GM19099 (cell line): ENCODE results near the gene TERC.

ENCODE experiments used
- POLR2A ChIP-seq: IDR thresholded peaks from 3 replicates; pipeline ENCODE4 v1.6.1; 2011; ENCODE audit warnings: low read depth; ENCODE audit not compliant: insufficient read length; ENCODE audit errors: extremely low read depth

The TERC gene

GRCh38 chr3:169764882-169765612 lies at the start of gene TERC:
TERC (minus strand) TSS chr3:169765060.
- TF ChIP-seq POLR2A = peak; percentile 95

DNA sequence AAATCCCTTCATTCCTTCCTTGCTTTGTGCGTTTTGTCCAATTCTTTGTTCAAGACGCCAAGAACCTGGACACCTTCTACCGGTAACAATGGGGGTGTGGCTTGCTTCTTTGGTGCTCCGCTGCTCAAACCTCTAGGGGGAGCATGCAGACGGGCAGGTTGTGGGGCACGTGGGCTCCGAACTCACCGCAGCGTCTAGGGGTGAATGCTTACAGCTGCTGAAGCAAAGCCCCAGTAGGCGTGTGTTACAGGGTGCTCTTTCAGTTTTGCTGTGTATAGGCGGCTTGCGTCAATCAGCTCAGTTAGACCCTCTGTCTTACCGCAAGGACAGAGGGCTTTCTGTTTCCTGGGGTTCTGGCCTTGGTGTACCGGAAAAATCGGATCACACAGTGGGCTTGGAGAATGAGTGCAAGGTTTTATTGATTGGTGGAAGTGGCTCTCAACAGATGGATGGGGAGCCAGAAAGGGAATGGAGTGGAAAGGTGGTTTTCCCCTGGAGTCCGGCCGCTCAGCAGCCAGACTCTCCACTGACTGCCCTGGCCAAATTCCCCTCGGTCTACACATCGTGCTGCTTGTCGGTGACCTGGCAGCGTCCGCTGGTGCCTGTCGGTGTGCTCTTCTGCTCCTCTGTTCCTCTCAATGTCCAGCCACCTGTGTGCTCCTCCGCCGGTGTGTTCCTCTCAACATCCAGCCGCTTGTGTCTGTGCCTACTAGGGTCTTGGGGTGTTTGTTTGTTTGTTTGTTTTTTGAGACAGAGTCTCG lies 49.1 kb upstream of the TERC start:
- TF ChIP-seq POLR2A = peak; percentile 47

- TF ChIP-seq POLR2A = no peak
Measured at GRCh38 chr3:169813278-169813677, 48.4 kb upstream of the TERC start.

DNA sequence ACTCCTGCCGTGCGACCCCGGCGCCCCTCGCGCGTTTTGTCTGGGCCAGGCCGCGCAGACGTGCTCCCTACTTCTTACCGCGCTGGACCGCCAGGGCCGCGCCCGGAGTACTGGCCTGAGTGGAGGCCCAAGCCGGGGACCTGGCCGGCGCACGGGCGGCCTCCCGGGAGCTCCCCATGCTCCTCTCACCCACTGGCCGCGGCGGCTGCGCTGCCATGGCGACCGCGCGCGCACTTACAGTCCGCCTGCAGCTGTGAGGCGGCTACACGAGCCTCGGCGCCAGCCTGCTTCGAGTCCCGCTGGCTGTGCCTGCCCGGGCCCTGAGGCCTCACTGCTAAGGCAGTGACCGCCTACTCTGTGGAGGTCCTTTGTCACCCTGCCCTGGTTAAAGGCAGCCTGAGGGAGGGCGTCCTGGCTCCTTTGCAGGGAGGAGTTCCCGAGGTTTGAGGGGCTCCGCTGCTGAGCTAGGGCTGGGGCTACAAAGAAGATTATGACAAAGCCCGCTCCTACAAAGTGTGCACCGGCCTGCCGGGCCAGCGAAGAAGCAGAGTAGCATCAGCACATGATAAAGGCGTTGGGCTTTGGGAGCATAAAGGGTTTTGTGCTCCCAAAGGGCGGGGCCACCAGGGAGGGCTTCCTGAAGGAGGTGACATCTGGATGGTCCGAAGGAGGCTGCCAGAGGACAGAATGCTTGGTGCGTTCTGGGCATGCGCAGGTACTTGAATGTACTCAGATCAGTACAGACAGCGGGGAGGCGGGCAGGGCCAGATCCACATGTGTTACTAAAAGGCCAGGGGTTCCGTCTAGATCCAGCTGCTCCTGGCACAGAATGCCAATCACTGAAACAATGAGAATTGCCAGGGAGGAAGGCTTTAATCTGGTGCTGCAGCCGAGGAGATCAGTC lies 47.7 kb upstream of the TERC start, which contains the start of the genes LRRC34 and LRRIQ4:
Gene LRRC34, minus strand, starts transcription at position 573 of the 904 bp plus-strand sequence. Its CDS starts 356 bp downstream, at position 217.
Gene LRRIQ4, plus strand, starts transcription at position 539 of the 904 bp plus-strand sequence. CDS start 9,052 bp downstream, outside the sequence.
- TF ChIP-seq POLR2A = peak; percentile 33

DNA sequence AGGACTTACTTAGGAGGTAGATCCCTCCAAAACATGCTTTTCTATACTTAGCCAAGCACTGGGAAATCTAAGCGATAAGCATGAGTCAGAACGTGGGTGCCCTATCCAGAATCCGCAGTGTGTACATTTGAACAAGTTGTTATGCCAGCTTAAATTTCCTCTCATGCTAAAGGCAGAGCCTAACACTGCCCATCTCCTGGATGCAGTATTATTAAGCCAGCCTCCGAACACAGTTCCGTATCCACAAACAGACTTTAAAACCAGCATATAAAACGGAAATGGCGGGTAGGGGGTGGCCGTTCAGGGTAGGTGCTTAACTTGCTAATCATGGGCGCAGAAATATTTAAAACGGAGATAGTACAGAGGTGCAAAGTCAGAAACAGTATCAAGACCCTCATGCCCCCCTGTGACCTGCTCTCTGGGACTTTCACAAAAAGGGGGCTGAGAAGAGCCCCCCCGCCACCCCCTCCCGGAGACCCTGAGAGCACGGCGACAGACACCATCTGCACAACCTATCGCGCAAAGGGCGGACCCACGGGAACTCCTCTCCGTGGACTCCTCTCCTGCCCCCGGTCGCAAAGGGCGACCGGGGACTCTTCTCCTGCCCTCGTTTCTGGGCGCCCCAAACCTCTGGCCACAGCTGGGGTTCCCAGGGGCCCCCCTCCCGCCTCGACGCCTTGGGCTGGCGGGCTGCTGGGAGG lies 46.9 kb upstream of the TERC start:
- TF ChIP-seq POLR2A = no peak

- no peak for TF ChIP-seq POLR2A
Measured at GRCh38 chr3:169809230-169809795, 44.5 kb upstream of the TERC start.

GRCh38 chr3:169804681-169805080 lies 39.8 kb upstream of the TERC start:
- no peak for TF ChIP-seq POLR2A

GRCh38 chr3:169792359-169792758 lies 27.5 kb upstream of the TERC start:
- TF ChIP-seq POLR2A = no peak

GRCh38 chr3:169790687-169791429 lies 26.0 kb upstream of the TERC start:
- no peak for TF ChIP-seq POLR2A

DNA sequence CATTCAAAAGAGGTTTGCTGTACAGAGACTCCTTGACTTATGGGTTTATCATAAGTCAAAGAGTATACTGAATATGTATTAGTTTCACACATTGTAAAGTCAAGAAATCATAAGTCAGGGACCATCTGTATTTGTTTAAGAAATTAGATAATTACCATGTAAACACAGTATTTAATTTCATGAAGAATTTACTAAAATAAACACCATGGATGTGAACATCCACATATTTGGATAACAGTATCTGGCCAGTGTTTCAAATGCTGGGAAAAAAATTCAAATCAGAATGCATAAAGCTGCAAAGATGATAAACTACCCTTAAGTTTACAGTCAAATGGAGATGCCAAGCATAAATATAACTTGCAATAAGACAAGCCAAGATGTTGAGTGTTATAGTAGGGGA lies 25.4 kb upstream of the TERC start:
- no peak for TF ChIP-seq POLR2A

- TF ChIP-seq POLR2A = no peak
Measured at GRCh38 chr3:169787791-169788190, 22.9 kb upstream of the TERC start.

DNA sequence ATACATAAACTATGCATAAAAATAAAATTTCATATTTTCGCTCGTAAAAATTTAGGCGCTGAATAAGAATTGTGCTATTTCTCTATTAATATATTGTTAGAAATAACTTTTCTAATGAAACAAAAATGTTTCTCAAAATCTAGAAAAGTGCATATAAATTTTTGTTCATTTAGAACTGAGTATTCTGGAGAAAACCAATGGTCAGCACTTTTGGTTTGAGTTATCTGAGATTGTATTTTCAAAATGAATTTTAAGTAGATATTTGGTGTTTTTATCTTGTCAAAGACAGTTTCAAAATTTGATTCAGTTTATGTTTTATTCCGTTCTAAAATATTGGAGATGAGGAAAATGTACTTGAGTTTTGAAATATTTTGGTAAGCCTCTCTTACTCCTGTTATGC lies 22.3 kb upstream of the TERC start:
- no peak for TF ChIP-seq POLR2A

DNA sequence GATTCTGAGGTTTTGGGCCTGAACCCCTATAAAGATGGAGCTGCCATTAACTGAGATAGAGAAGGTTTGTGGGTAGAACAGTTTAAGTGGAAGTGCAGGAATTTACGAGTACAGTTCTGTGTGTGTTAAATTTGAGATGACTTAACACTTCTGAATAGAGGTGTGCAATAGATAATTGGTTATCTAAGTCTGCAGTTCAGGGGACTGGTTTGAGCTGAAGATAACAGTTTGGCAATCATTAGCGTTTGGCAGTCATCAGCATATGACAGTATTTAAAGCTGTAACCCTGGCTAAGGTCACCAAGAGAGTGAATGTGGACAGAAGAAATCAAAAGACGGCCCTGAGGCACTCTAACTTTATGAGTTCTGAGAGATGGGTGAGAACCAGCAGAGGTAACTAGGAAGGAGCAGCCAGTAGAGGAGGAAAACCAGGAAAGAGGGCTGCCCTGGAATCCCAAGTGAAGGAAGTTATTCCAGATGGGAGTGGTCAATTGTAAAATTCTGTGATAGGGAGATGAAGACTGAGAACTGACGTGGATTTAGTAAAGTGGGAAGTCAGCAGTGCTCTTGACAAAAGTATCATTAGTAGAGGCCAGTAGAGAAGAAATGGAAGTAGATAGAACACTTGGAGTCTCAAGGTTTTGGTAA lies 16.5 kb upstream of the TERC start:
- no peak for TF ChIP-seq POLR2A

DNA sequence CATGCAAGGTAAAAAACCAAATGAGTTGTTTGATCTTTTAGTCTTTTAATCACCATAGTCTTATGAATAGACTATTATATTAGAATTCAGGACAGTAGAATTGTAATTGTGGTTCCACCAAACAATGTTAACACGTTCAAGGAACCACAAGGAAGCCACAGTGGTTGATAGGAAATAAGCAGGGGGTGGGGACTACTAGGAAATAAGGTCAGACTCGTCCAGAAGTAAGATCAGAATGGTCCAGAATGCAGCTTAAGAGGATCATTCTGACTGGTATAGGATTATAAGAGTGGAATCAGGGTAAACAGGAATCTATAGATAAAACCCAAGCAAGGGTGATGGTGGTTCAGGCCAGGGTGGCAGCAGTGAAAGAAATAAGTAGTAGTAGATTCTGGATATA lies 15.9 kb upstream of the TERC start:
- no peak for TF ChIP-seq POLR2A

- TF ChIP-seq POLR2A = no peak
Measured at GRCh38 chr3:169777822-169778221, 13.0 kb upstream of the TERC start.
